SK-N-MC (cell line): Measurements from ENCODE around the gene TIAM1.

Source experiments
- DNase-seq: peaks from one replicate; pipeline ENCODE4 v3.0.0-alpha.2; 2011; ENCODE audit warnings: low read depth, low spot score
- H3K27ac ChIP-seq: fragments of 200-600 bp; sonication (generic); 2 replicates; pipeline ENCODE4 v1.5.1; 2016; ENCODE audit warnings: mixed run types
- H3K36me3 ChIP-seq: fragments of 200-600 bp; sonication (generic); 2 replicates; pipeline ENCODE4 v1.6.1; 2017; ENCODE audit warnings: antibody characterized with exemption, low read length, mixed read lengths; ENCODE audit not compliant: insufficient read depth
- H3K4me3 ChIP-seq: fragments of 200-600 bp; sonication (generic); 2 replicates; pipeline ENCODE4 v1.5.1; 2016
- H3K9ac ChIP-seq: fragments of 200-600 bp; sonication (generic); 2 replicates; pipeline ENCODE4 v1.8.0; 2017; ENCODE audit warnings: mixed run types, mixed read lengths; ENCODE audit not compliant: insufficient read length
- H3K9me3 ChIP-seq: fragments of 200-600 bp; sonication (generic); 2 replicates; pipeline ENCODE4 v1.6.1; 2017; ENCODE audit warnings: low read depth, mild to moderate bottlenecking, antibody characterized with exemption, low read length, moderate library complexity, mixed read lengths
- EZH2 ChIP-seq: fragments of 200-600 bp; sonication (generic); IDR thresholded peaks from one replicate; pipeline ENCODE4 v1.6.1; 2017; ENCODE audit warnings: antibody characterized with exemption
- FOXP2 ChIP-seq: optimal IDR thresholded peaks from 2 replicates; pipeline ENCODE3; 2011; ENCODE audit warnings: mild to moderate bottlenecking, moderate library complexity; ENCODE audit not compliant: insufficient read depth; ENCODE audit errors: extremely low read length, control extremely low read depth
- POLR2AphosphoS5 ChIP-seq: IDR thresholded peaks from 2 replicates; pipeline ENCODE4 v1.6.1; 2012; ENCODE audit warnings: mild to moderate bottlenecking, low read depth, low read length, borderline replicate concordance

TIAM1 gene, protein sequence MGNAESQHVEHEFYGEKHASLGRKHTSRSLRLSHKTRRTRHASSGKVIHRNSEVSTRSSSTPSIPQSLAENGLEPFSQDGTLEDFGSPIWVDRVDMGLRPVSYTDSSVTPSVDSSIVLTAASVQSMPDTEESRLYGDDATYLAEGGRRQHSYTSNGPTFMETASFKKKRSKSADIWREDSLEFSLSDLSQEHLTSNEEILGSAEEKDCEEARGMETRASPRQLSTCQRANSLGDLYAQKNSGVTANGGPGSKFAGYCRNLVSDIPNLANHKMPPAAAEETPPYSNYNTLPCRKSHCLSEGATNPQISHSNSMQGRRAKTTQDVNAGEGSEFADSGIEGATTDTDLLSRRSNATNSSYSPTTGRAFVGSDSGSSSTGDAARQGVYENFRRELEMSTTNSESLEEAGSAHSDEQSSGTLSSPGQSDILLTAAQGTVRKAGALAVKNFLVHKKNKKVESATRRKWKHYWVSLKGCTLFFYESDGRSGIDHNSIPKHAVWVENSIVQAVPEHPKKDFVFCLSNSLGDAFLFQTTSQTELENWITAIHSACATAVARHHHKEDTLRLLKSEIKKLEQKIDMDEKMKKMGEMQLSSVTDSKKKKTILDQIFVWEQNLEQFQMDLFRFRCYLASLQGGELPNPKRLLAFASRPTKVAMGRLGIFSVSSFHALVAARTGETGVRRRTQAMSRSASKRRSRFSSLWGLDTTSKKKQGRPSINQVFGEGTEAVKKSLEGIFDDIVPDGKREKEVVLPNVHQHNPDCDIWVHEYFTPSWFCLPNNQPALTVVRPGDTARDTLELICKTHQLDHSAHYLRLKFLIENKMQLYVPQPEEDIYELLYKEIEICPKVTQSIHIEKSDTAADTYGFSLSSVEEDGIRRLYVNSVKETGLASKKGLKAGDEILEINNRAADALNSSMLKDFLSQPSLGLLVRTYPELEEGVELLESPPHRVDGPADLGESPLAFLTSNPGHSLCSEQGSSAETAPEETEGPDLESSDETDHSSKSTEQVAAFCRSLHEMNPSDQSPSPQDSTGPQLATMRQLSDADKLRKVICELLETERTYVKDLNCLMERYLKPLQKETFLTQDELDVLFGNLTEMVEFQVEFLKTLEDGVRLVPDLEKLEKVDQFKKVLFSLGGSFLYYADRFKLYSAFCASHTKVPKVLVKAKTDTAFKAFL (N-terminal part only)

DNA sequence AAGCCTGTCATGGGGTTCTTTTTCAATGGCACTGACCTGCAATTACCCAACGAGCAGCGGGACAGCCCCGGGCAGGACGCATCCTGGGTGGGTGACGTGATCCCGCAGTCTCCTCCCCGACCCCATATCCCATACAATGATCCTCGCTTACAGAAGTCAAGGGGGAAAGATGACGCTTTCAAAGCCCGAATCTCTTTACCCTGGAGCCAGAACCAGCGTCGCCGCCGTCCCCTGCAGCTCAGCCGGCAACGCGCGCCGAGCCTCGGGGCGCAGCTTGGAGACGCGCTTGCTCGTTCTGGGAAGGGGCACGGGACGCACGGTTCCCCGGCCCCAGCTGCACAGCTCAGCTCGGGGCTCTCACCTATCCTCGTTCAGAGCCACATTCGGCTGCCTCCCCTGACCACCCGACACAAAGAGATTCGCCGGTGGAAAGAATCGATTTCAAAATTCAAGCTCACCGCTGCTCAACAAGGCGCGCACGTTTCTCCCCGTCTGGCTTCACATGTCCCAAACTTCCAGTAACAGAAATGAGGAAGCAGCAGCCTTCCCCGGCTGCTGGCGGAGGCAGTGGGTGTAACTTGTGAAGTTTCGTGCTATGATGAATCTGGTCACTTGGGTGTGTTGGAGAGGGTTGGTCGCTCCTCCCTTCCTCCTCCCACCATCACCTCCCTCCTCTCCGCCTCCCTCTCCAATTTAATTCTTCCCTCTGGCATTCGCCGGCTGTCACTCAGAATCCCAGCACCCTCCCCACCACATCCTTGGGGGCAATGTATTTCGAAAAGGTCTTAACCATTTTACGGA lies at the start of gene TIAM1:
Gene TIAM1, minus strand, starts transcription at position 582 of the 801 bp plus-strand sequence. CDS start 77,289 bp downstream, outside the sequence.
- no peak within 1 kb of the TSS for H3K9ac ChIP-seq
- no peak for DNase-seq
- no peaks in the 10 kb centered on the region for H3K36me3 ChIP-seq
- H3K4me3 ChIP-seq, result no peak within 1 kb of the TSS
- H3K27ac ChIP-seq, result no peak within 1 kb of the TSS
- peak; percentile 80 for TF ChIP-seq EZH2
- TF ChIP-seq FOXP2, result no peak
- H3K9me3 ChIP-seq, result no peaks in the 10 kb centered on the region

DNA sequence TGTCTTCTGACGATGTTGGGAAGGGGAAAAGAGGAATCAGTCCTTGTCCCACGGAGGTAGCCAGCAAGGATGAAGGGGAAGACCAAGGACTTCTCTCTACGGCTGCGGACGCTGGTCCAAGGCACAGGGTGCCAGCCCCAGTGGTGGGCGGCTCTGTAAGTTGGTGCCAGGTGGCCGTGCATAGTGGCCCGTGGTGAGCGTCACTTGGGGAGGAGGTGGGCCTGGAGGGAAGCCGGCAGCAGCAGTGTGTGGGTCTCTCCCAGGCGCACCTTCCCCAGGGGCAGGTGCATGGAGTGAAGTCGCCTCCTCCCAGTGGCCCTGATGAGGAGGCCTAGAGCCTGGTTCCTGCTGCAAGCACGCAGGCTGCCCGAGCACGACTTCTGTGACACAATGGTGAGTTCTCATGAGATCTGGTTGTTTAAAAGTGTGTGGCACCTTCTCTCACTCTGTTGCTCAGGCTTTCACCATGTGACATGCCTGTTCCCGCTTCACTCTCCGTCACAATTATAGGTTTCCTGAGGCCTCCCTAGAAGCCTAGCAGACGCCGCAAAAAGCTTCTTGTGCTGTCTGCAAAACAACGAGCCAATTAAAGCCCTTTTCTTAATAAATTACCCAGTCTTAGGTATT lies 43.6 kb upstream of the TIAM1 start:
- Histone ChIP-seq H3K9ac (no peak overlapping the region), H3K4me3 (no peak overlapping the region), H3K27ac (no peak overlapping the region), H3K36me3 (no peaks in the 10 kb centered on the region), H3K9me3 (no peaks in the 10 kb centered on the region)
- no peak for TF ChIP-seq POLR2AphosphoS5
- no peak for TF ChIP-seq EZH2
- no peak for TF ChIP-seq FOXP2
- no peak for DNase-seq

DNA sequence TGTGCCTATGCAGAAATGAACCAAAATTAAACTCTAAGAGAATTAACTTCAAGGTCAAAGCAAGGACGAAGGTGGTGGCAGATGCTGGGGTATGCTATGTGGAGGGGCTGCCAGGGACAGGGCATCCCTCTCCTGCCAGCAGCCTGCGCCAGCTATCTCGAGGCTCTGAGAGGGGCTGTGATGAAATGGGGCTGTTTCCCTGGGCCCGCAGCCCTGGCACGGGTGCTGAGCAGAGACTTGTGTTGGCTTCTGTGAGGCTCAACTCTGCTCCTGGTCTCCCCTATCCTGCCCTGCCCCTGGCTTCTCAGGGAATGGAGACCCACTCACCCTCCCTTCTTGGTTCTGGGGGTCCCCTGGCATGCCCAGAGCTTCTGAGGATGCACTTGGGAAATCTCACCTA lies 41.9 kb upstream of the TIAM1 start:
- no peak for DNase-seq
- no peak overlapping the region for H3K9ac ChIP-seq
- H3K9me3 ChIP-seq, result no peaks in the 10 kb centered on the region
- H3K4me3 ChIP-seq, result no peak overlapping the region
- H3K27ac ChIP-seq, result no peak overlapping the region
- no peaks in the 10 kb centered on the region for H3K36me3 ChIP-seq
- no peak for TF ChIP-seq EZH2
- TF ChIP-seq FOXP2, result no peak
- no peak for TF ChIP-seq POLR2AphosphoS5

GRCh38 chr21:31383770-31384169 lies 39.7 kb upstream of the TIAM1 start:
- Histone ChIP-seq H3K36me3 (no peaks in the 10 kb centered on the region), H3K27ac (no peak overlapping the region), H3K4me3 (no peak overlapping the region), H3K9ac (no peak overlapping the region), H3K9me3 (no peaks in the 10 kb centered on the region)
- TF ChIP-seq FOXP2 (no peak), EZH2 (no peak), POLR2AphosphoS5 (no peak)
- no peak for DNase-seq

- TF ChIP-seq FOXP2 (no peak), POLR2AphosphoS5 (no peak), EZH2 (no peak)
Measured at GRCh38 chr21:31382060-31382459, 38.0 kb upstream of the TIAM1 start.

DNA sequence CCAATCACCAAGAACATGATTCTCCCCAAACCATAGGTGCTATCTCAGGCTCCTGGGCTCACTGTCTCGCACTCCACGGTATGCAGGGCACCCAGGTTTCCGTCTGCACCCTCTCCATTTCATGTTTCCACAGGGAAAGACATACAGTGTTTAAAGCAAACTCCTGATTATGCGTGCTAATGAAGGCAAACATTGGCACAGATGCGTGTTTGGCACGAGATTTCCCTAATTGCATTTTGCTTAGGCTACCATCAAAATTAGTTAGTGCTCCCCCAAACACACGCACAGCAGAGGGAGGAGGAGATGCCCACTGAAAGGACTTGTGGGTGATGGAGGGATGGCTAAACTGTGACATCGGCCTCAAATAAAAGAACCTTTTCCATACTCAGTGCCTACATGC lies 32.2 kb upstream of the TIAM1 start:
- H3K4me3 ChIP-seq, result no peak overlapping the region
- no peak overlapping the region for H3K27ac ChIP-seq
- no peaks in the 10 kb centered on the region for H3K36me3 ChIP-seq
- no peaks in the 10 kb centered on the region for H3K9me3 ChIP-seq
- DNase-seq, result no peak
- H3K9ac ChIP-seq, result no peak overlapping the region
- TF ChIP-seq EZH2 (no peak), FOXP2 (no peak), POLR2AphosphoS5 (no peak)

More at GRCh38 chr21:31382060-31382459, 38.0 kb upstream of the TIAM1 start:
- H3K27ac ChIP-seq, result no peak overlapping the region
- no peaks in the 10 kb centered on the region for H3K36me3 ChIP-seq
- H3K4me3 ChIP-seq, result no peak overlapping the region
- no peak for DNase-seq
- H3K9ac ChIP-seq, result no peak overlapping the region
- H3K9me3 ChIP-seq, result no peaks in the 10 kb centered on the region

- Histone ChIP-seq H3K9ac (no peak overlapping the region), H3K27ac (no peak overlapping the region), H3K4me3 (no peak overlapping the region), H3K36me3 (no peaks in the 10 kb centered on the region), H3K9me3 (no peaks in the 10 kb centered on the region)
- no peak for DNase-seq
- TF ChIP-seq FOXP2, result no peak
- TF ChIP-seq EZH2, result no peak
- TF ChIP-seq POLR2AphosphoS5, result no peak
Measured at GRCh38 chr21:31374395-31374794, 30.3 kb upstream of the TIAM1 start.
